NCI-H2029 treated with DMSO at 0.1 percent for 48 hours (cell line): Measurements from ENCODE around the gene WDR91.
"Not testable (repeated sequence)": the region's sequence is repeated elsewhere in the genome, so short reads cannot be mapped to it uniquely, and the experiment has no call there.

Experiments
- DNase-seq: peaks from one replicate; lab custom pipeline; 2025; lab: John Stamatoyannopoulos, UW

Gene WDR91

GRCh38 chr7:135211179-135211945 is at the start of gene WDR91:
TSS of gene WDR91 (minus strand) at chr7:135211526. CDS start at chr7:135211502, 24 bp downstream.
- peak; percentile 62 for DNase-seq

- no peak for DNase-seq
Measured at GRCh38 chr7:135260470-135260869, 49.1 kb upstream of the WDR91 start.

- no peak for DNase-seq
Measured at GRCh38 chr7:135259702-135260101, 48.4 kb upstream of the WDR91 start.

GRCh38 chr7:135258585-135258984 is 47.3 kb upstream of the WDR91 start:
- DNase-seq, result no peak

- DNase-seq, result no peak
Measured at GRCh38 chr7:135257790-135258189, 46.5 kb upstream of the WDR91 start.

- no peak for DNase-seq
Measured at GRCh38 chr7:135253851-135254771, 42.8 kb upstream of the WDR91 start.

- no peak for DNase-seq
Measured at GRCh38 chr7:135251496-135252391, 40.4 kb upstream of the WDR91 start.

GRCh38 chr7:135248546-135248945 is 37.2 kb upstream of the WDR91 start:
- no peak for DNase-seq

- no peak for DNase-seq
Measured at GRCh38 chr7:135247746-135248471, 36.6 kb upstream of the WDR91 start.

- DNase-seq, result no peak
Measured at GRCh38 chr7:135246191-135246825, 35.0 kb upstream of the WDR91 start.

- DNase-seq, result no peak
Measured at GRCh38 chr7:135245226-135246190, 34.2 kb upstream of the WDR91 start.

- DNase-seq, result no peak
Measured at GRCh38 chr7:135242096-135242684, 30.9 kb upstream of the WDR91 start.

- no peak for DNase-seq
Measured at GRCh38 chr7:135240441-135240840, 29.1 kb upstream of the WDR91 start.

GRCh38 chr7:135239263-135239662 is 27.9 kb upstream of the WDR91 start:
- DNase-seq, result no peak

- DNase-seq, result no peak
Measured at GRCh38 chr7:135238112-135238744, 26.9 kb upstream of the WDR91 start.

- no peak for DNase-seq
Measured at GRCh38 chr7:135236727-135237126, 25.4 kb upstream of the WDR91 start.

GRCh38 chr7:135235841-135236240 is 24.5 kb upstream of the WDR91 start:
- no peak for DNase-seq

- no peak for DNase-seq
Measured at GRCh38 chr7:135234727-135235126, 23.4 kb upstream of the WDR91 start.

- DNase-seq, result not testable (repeated sequence)
Measured at GRCh38 chr7:135234095-135234494, 22.8 kb upstream of the WDR91 start.
